Left cardiac atrium (tissue), 4 donors: ENCODE measurements around the gene GRIK4. TPM values are rescaled to one million over a fixed set of nuclear protein-coding genes. Genes with fewer than 3 reads are reported as not detected.
"Not testable (repeated sequence)": the region's sequence is repeated elsewhere in the genome, so short reads cannot be mapped to it uniquely, and the experiment has no call there.

Source experiments
- ATAC-seq, 2 donors: fragments of 200-7000 bp; cut with Tn5 transposase; one replicate each; pipeline ENCODE4 v1.9.1; 2020; ENCODE audit warnings: mild to moderate bottlenecking in 2 of 2, moderate library complexity in 2 of 2
- DNase-seq: peaks from one replicate; pipeline ENCODE4 v3.0.0-alpha.2; 2020
- intact Hi-C, 2 donors: fragments of 100-400 bp; cut with DNase I; formaldehyde crosslinking; loops; one replicate each; pipeline versions ENCODE4 v1.14.1 to v1.15.1; 2022 to 2023
- total RNA-seq, 2 donors: library from RNA; stranded (reverse); fragmentation: NEBNext Ultra II Directional; extraction: Animal tissue kit (Norgen Biotek cat#: 25700); gene quantifications; one replicate each; pipeline ENCODE4 v1.2.1, GENCODE V29; 2021
- donor health status: DM: no; HTN: yes; CAD: no.
- donor health status: DM: no; HTN: yes; CAD: no; lungs with severe emphysema.
- donor health status: DM: yes; HTN: yes; CAD: no.
- donor health status: Dilated cardiomyopathy.

GRIK4 gene
- total RNA-seq, 2 donors from 2014 or later = 0.35 to 0.55 TPM

DNA sequence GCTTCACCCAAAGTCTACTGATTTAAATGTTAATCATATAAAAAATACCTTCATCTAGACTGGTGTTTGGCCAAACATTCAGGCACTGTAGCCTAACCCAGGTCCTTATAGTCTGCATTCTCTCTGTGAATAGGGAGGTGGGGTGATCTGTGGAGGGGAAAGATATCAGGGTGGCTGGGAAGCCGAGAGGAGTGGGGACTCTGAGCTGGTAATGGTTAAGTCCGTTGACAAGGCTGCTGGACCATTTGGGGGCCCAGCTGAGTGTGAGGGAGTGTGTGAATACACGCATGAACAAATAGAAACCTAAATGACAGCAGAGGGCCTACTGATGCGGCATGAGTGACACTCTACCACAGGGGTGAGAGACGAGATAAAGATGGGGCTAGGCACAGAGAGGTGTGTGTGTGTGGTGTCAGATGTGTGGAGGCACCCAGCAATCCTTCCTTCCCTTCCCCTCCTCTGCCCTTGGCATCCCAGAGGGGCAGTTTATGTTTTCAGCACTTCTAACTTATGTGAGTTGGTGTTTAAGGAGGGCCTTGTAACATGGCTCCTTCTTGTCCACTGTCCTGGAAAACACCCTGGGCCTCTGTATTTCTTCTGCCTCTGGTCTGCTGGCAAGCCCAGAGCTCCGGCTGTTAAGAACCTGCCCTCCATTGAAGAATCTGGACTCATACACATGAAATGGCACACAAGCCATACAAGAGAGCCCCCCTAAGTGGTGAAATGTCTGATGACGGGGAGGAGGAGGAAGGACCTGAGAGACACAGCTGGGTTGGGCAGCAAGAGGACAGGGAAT, 263.2 kb downstream of the GRIK4 start:
- no peak for ATAC-seq
- intact Hi-C loops = no loop called here

DNA sequence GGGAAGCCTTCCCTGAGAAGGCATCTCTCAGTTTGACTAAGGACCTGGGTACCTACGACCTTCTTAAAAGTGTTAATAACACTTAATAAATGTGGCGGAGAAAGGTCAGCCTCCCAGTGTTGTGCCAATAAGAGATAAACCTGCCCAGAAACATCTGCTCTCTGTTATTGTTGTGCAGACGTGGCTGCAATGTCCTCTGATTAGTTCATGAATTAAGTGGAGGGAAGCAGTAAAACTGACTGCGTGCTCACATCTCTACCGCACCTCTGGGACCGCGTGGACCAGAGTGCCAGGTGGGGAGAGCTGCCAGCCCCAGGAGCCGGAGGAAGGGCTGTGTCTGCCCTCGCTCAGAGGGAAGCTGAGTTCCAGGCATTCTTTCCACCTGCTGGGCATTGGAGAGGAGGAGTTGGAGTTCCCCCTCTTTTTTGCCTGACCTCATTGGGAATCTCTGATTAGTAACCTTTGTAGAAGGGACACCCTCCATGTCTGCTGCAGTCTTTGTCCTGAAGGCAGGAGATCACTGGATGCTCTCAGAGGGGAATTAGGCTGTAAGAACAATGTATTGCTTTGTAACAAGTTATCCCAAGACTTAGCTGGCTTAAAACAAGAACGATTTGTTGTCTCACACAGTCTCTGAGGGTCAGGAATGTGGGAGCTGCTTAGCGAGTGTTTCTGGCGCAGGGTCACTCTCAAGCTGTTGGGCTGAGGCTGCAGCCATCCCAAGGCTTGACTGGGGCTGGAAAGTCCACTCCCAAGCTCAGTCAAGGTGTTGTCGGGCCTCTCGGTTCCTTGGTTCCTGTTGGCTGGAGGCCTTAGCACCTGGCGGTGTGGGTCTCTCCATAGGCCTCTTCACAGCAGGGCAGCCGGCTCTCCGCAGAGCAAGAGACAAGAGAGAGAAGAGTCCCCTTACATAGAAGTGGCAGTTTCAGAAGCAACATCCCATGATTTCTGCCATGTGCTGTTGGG, 264.7 kb downstream of the GRIK4 start:
- ATAC-seq (no peak), DNase-seq (no peak)
- intact Hi-C loops = no loop called here

More for the DNA sequence above, 263.2 kb downstream of the GRIK4 start:
- no peak for DNase-seq

DNA sequence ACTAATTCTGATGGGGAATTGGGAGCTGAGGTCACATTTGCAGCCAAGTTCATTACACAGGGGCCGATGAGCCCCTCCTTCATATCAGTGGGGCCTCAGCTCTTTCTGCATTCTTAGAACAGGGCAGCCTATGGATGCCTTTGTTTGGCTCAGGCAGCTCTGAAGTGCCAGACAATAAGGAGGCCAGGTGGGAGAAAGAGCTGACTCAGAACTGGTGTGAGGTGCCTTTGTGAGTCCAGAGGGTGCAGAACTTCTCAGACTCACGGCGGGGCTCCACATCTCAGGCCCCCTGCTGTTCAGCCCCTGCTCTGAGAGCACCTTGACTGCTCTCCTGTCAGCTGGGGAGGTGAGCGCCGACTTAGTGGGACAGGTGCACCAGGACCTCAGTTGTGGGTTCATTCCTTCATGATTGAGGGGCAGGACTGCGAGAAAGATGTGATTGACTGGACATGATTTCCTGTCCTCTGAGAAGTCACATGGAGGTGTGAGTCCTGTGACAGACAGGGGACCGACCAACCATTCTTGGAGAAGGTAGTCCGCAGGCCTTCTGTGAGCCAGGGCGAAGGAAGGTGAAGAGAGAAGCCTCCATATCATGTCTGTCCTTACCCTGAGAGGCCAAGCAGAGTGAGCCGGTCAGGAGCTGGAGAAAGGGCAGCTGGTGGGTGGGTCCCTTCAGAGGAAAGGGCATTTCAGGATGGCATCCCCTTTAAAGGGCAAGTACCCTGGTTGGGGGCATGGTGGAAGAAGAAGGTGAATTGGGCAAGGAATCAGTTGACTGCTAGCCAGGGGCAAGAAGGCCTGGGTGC, 267.3 kb downstream of the GRIK4 start:
- no peak for DNase-seq
- intact Hi-C loops = no loop called here

DNA sequence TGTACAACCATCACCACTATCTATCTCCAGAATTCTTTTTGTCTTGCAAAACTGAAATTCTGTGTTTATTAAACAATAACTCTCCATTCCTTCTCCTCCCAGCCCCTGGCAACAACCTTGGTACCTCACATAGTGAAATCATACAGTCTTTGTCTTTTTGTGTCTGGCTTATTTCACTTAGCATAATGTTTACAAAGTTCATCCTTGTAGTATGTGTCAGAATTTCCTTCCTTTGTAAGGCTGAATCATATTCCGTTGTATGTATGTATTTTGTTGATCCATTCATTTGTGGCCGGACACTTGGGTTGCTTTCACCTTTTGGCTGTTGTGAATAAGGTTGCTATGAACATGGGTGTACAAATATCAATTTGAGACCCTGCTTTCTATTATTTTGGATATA, 268.7 kb downstream of the GRIK4 start:
- DNase-seq (no peak), ATAC-seq (no peak)
- intact Hi-C loops = no loop called here

More for the DNA sequence above, 267.3 kb downstream of the GRIK4 start:
- ATAC-seq = no peak

DNA sequence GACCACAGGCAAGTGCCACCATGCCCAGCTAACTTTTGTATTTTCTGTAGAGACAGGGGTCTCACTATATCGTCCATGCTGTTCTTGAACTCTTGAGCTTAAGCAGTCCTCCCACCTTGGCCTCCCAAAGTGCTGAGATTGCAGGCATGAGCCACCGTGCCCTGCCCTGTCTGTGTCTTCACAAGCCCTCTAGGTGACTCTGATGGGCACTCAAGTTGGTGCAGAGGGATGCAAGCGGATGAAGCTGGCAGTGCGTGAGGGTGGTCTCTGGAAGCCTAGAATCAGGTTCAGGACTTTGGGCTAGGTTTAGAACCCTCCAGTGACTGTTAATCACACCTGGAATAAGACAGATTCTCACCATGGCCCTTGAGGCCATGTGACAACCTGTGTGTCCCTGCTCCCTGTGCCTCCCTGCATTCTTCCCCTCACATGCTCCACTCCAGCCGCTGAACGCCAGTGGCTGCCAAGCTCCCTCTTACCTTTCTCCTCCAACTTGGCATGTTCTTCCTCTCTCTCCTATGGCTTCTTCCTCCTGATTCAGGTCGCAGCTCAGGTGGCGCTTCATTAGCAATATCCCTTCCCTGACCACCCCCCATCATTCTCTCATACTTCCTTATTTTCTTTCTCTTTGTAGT, 270.1 kb downstream of the GRIK4 start:
- DNase-seq (no peak), ATAC-seq (no peak)
- intact Hi-C loops = no loop called here

DNA sequence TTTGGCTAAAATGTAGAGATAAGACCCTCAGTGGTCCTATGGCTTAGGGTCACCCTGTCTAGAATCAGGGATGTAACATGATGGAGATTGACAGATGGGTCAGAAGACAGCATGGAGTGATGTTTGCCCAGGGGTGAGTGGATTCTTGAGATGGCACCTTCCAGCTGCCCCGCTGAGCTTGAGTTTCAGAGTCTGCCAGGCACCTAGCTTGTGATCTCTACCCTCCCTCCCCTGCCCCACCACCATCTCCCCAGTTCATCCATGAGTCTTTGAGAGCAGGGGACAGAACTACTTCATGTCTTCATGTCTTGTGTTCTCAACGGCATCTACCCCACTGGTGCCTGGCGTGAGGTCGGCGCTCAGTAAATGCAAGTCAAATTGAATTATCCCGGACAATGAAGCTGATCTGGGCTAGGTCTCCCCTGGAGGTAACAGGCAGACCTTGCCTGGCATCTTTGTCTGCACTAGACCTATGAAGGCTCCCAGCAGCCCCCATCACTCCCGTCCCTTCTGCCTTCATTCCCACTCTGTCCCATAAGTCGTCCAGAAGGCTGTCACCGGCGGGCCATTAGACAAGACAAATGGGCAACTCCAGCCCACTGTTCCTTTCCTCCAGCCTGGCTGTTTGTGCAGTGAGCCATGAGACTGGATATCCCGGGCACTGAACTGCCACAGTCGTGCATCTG, 273.2 kb downstream of the GRIK4 start:
- intact Hi-C loops = no loop called here
- ATAC-seq (no peak), DNase-seq (no peak)

DNA sequence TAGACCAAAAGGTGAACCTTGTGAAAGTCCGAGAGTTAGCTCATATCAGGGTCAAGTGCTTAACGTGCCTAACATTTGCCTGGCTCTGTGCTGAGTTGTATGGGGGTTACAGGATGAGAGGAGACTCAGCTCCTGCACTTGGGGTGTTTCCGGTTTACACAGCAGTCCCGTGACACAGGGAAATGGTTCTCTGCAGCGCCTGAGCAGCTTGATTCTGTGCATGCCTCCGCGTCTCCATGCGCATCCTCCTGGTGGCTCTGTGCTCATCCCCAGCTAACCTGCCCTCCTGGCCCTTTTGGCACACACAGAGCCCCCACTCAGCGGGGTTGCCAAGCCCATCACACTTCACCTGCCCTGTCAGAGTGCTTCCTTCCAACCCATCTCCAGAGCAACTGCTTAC, 274.0 kb downstream of the GRIK4 start:
- intact Hi-C loops = no loop called here
- DNase-seq (no peak), ATAC-seq (no peak)

DNA sequence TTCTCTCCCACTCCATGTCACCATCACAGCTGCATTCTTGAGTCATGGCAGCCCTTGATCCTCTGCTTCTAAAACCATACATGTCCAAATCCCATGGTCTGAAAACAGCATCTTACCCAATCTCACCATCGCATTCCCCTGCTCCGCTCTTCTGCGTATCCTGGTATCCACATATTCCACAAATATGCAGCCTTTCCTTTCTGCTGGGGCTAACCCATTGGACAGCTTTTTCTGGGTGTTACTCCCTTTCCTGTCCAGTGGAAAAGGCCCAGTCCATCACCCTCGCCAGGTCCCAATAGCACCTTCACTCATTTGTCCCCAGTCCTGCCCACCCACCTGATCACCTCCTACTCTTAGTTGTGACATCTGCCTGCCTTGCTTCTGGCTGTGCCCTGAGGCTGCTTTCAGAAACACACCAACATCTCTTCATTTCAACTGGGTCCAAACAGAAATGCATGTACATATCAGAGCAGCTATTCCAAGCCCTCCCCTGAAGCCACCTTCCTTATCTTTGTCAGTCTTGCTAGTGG, 274.7 kb downstream of the GRIK4 start:
- ATAC-seq (no peak), DNase-seq (no peak)
- intact Hi-C loops = no loop called here

DNA sequence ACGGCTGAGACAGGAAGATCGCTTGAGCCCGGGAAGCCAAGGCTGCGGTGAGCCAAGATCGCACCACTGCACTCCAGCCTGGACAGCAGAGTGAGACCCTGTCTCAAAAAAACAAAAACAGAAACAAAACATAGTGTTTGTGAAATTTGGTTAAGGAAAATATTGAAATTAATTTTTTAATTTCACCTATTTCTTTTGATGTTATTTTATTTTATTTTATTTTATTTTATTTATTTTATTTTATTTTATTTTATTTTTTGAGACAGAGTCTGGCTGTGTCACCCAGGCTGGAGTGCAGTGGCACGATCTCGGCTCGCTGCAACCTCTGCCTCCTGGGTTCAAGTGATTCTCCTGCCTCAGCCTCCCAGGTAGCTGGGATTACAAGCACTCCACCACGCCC, 275.7 kb downstream of the GRIK4 start:
- DNase-seq, intact Hi-C loops, ATAC-seq: not testable (repeated sequence)

DNA sequence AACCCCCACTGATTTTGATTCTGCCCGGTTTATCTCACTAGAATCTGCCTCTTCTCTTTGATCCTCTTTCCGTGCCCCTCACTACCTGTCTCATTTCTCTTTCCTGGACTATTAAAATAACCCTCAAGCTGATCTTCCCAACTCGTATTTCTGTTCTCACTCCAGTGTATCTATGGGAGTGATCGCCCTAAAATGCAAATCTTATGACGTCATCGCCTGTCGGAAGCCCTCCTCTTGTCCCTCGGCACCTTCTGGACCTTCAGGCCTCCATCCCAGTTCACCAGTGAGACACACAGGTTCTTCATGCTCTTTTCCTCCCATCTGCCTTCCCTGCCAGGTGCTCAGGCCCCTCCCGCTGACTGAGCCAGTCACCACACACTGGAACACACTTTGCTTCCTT, 277.8 kb downstream of the GRIK4 start:
- intact Hi-C loops = no loop called here
- ATAC-seq (no peak), DNase-seq (no peak)

DNA sequence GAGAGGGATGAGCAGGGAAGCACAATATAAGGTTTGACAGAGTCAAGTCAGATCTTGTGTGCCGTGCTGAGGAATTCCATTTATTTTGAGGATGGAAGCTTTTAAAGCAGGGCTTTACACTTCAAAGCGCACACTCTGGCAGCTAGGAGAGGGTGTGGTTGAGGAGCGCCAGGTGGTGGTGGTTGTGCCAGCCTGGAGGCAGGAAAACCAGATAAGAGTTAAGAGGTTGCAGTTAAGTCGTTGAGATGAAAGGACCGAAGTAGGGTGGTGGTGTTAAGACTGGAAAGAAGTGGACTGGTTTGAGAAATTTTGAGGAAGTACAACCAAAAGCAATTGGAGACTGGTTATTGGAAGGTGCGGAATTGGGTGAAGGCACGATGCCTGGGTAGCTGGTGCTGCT, 280.8 kb downstream of the GRIK4 start:
- DNase-seq (no peak), ATAC-seq (no peak)
- intact Hi-C loops = no loop called here

DNA sequence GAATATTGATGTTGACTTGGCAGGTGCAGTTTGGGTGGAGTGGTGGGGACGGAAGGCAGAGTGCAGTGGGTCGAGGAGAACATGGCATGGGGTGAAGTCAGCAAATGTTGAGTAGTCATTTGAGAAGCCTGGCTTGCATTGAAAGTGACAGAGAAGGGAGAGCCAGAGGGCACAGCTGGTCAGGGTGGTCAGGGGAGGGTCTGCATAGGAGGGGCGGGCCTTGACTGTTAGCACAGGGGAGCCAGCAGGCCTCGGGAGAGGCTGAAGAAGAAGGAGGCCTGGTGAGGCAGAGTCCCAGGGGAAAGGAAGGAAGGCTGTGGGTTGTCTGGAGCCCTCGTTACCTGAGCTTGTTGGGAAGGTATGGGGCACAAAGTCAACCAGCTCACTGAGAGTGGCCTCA, 281.6 kb downstream of the GRIK4 start:
- no peak for DNase-seq
- no peak for ATAC-seq
- intact Hi-C loops = no loop called here

DNA sequence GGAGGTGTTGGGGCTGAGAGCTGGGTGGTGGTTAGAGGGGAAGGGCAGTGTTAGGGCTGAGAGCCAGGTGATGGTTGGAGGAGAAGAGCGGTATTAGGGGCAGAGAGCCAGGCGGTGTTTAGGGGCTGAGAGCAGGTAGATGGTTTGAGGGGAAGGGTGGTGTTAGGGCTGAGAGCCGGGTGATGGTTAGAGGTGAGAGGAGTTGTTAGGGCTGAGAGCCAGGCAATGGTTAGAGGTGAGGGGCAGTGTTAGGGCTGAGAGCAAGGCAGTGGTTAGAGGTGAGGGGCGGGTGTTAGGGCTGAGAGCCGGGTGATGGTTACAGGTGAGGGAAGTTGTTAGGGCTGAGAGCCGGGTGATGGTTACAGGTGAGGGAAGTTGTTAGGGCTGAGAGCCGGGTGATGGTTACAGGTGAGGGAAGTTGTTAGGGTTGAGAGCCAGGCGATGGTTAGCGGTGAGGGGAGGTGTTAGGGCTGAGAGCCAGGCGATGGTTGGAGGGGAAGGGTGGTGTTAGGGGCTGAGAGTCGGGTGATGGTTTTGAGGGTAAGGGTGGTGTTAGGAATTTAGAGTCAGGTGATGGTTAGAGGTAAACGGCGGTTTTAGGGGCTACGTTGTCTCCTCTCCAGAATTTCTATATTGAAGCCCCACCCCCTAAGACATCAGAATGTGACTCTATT, 282.4 kb downstream of the GRIK4 start:
- intact Hi-C loops = no loop called here
- no peak for ATAC-seq
- DNase-seq = no peak

DNA sequence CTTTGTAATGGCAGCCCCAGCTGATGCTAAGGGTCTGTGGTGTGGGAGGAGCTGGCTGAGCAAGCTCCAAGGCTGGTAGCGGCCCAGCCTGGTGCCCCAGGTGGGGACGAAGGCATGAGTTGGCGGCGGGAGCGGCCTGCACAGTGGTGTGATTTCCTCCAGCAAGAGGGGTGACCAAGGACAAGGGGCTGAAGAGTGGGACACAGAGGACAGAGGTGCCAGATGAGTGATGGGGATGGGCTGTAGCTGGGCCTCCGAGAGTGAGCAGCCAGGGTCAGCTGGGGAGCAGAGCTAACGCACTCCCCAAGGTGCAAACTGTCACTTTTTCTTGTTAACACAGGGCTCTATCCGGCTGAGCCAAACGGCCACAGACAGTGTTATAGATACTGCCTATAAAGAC, 283.2 kb downstream of the GRIK4 start:
- intact Hi-C loops = no loop called here
- DNase-seq (no peak), ATAC-seq (no peak)

DNA sequence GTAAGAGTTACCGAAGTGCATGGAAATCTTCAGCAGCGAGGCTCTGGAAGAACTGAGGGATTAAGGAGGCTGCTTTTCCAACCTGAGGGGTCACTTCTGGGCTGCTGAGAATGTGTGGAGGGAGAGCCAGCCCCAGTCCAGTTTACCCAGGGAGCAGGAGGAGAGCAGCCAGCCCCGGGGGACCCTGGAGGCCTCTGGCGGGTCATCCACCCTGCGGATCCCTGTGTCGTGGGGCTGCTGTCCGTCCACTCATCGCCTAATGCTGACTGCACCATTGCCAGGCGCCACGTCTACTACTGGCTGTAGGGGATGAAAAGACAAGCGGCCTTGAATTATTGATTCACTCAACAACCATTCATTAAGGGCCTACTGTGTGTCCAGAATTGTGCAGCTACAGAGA, 283.6 kb downstream of the GRIK4 start:
- ATAC-seq (no peak), DNase-seq (no peak)
- intact Hi-C loops = no loop called here

DNA sequence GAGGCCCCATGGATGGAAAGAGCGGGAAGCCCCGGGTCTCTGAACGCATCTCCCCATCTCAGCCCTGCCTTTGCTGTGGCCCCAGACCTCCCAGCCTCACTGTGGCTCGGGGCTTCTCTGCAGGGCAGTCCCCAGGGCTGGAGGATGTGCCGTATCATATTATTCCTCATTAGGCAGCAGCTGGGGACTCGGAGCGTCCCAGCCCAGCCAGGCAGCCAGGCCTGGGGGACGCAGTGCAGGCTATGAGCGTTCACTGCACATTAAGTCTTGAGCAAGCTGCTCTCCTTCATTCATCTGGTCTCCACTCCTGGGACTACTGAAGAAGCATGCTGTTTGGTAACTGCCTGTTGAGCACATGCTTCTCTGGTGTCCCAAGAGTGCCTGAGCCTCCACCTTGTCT, 285.6 kb downstream of the GRIK4 start:
- no peak for ATAC-seq
- intact Hi-C loops = no loop called here
- no peak for DNase-seq

DNA sequence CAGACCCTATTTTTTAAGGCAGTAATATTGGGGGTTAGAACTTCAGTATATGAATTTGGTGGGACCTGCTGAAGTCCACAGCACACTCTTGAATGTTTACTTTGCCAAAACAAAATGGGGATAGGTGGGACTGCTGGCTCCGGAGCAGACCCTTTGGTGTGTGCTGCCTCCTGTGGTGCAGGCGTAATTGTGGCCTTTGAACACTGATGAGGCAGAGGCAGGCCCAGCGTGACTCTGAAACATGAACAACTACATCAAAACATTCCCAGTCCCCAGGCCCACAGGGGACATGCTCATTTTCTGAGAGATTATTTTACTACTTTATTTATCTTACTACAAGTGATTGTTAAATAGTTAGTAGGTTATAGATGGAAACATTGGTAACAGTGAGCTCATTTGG, 287.3 kb downstream of the GRIK4 start:
- ATAC-seq (no peak), DNase-seq (no peak)
- intact Hi-C loops = no loop called here

DNA sequence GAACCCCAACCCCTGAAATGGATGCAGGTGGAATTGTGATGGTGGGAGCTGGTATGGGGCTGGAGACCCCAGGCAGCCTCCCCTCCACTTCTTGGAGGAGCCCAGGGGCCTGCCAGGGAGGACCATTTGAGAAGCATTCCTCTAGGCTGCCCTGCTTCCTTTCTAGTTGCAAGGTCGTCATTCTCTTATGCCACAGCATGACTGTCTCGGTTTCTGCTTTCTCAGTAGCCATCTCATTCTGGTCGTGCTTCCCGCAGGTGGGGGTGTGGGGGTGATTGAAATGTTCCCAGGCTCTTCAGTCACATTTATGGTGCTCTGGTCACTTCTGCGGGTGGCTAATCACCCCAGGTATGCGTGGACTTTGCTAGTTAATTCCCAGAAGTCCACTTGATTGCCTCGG, 288.7 kb downstream of the GRIK4 start:
- no peak for ATAC-seq
- intact Hi-C loops = loop anchor here (5.0 kb wide), 1 partner anchor 288 kb away; the partner anchor contains the start of gene GRIK4 (in 2 of the 2)
- DNase-seq = no peak
